Subcutaneous adipose tissue (tissue), 4 donors: ENCODE measurements around the gene HRH2. TPM values are rescaled to one million over a fixed set of nuclear protein-coding genes. Genes with fewer than 3 reads are reported as not detected.

Experiments used
- total RNA-seq, 4 donors: library from RNA; depleted of rRNA; stranded (reverse); fragments of >200 nt; gene quantifications; one replicate each; pipeline ENCODE4 v1.1.0, GENCODE V29; 2016
- TF ChIP-seq, protein P1 (sequence below): fragments of 450-650 bp; IDR thresholded peaks from one replicate; pipeline ENCODE4 v1.5.1; 2016; ENCODE audit warnings: low read depth, mild to moderate bottlenecking, control low read depth, antibody characterized with exemption, moderate library complexity

Gene HRH2
- total RNA-seq, 4 donors from 2014 or later, result 2.4 to 6.5 (median 5.5) TPM

DNA sequence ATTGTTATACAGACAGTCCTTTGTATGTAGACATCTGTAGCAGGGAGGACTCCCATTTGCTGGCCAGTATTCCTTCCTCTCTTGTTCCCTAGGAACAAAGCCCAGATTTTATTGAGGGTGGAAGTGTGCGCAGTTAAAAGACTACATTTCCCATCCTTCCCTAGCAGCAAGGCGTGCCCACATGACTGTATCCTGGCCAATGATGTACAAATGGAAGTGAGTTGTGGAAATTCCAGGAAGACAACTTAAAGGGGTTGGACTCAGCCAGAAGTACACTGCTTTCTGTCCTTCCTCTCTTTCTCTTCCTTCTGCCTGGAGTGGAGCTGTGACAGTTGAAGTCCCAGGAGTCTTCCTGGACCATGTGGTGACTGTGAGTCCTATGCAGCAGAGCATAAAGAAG lies 89.0 kb downstream of the HRH2 start:
- TF ChIP-seq, protein P1, sequence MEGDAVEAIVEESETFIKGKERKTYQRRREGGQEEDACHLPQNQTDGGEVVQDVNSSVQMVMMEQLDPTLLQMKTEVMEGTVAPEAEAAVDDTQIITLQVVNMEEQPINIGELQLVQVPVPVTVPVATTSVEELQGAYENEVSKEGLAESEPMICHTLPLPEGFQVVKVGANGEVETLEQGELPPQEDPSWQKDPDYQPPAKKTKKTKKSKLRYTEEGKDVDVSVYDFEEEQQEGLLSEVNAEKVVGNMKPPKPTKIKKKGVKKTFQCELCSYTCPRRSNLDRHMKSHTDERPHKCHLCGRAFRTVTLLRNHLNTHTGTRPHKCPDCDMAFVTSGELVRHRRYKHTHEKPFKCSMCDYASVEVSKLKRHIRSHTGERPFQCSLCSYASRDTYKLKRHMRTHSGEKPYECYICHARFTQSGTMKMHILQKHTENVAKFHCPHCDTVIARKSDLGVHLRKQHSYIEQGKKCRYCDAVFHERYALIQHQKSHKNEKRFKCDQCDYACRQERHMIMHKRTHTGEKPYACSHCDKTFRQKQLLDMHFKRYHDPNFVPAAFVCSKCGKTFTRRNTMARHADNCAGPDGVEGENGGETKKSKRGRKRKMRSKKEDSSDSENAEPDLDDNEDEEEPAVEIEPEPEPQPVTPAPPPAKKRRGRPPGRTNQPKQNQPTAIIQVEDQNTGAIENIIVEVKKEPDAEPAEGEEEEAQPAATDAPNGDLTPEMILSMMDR, result no peak

DNA sequence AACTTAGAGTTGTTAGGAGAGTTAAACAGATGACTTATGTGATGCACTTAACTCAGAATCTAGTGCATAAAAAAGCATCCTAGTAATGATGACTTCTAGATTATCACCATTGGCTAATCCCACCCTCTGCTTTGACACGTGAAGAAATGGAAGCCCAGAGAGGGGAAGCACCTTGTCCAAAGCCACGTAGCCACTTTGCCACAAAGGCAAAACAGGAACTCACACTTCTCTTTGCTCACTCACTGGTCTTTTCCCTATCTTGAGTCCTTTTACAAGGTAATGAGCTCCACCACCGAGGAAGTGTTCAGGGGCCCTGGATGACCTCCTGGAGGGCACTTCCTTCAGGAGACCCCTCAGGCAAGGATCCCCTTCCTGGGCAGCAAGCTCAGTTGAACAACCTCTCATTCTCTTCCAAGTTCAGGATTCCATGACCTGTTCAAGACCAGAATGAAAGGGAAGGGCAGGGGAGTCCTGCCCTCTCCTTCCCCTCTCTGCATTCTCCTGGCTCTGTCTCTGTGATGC lies 89.7 kb downstream of the HRH2 start:
- TF ChIP-seq, protein P1, result no peak

DNA sequence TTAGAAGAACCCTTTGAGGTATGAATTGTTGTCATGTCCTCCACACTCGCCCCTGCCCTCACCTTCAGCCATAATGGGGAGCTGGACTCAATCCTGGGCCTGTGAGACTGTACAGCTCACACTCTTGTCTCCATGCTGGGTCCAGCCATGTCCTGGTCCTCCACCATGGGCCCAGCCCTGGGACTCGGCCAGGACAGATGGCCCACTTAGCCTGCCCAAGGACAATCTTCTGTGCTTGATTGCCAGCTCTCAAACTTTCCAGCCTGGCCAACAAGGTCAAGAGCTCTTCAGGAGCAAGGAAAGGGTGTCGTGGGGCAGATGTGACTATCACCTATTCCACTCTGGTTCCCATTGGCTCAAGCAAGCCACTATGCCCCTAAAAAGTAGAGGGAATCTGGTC lies 90.8 kb downstream of the HRH2 start:
- TF ChIP-seq, protein P1, result no peak

DNA sequence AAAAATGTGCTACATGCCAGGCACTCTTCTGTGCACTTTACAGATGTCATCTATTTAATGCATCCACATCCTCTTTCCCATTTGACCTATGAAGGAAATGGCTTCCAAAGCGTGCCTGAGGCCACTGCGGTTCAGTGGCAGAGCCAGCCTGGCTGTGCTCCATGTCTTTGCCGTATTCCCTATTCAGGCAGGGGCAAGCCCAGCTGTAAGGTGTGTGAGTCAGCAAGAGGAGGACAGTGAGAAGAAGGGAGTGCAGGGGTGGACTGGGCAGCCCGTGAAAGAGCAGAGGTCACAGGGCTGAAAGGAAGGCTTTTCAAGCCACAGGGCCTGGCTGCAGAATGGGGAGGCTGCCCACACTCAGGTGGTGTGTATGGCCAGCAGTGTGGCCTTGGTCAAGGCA lies 91.7 kb downstream of the HRH2 start:
- TF ChIP-seq, protein P1, result no peak

DNA sequence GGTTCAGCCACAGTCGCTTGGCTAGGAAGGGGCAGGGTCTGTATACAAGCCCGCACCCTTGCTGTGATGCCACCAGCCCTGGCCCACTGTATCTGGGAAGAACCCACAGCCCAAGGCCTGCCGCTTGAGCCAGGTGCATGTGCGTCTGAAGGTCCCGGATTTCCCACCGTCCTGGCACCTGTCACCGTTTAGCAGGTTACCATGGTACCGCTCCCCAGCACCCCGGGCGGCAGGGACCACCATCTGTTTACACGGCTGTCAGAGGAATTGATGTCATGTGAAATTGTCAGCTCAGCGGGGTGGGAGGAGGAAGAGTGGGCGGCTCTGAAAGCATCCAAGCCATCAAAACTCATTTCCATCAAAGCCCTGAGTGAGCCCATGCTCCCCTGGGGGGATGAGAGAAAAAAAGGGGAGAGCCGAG lies 92.7 kb downstream of the HRH2 start:
- TF ChIP-seq, protein P1, result no peak

DNA sequence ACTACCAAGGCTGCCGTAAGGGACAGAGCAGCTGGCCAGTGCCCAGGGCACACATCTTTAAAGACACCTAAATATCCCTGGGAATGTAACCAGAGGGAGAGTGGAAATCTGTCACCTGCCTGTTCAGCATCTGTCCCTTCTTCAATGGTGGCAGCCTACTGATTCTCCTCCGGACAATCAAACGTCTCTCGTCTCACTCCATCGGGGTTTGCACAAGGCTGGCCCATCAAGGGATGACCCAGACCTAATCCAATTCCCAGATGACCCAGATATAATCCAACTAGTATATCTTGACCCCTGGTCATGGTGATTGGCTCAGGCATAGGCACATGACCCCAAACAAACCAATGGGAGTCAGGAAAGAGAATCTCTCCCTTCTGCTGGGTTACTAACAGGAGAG lies 93.5 kb downstream of the HRH2 start:
- TF ChIP-seq, protein P1, result no peak

DNA sequence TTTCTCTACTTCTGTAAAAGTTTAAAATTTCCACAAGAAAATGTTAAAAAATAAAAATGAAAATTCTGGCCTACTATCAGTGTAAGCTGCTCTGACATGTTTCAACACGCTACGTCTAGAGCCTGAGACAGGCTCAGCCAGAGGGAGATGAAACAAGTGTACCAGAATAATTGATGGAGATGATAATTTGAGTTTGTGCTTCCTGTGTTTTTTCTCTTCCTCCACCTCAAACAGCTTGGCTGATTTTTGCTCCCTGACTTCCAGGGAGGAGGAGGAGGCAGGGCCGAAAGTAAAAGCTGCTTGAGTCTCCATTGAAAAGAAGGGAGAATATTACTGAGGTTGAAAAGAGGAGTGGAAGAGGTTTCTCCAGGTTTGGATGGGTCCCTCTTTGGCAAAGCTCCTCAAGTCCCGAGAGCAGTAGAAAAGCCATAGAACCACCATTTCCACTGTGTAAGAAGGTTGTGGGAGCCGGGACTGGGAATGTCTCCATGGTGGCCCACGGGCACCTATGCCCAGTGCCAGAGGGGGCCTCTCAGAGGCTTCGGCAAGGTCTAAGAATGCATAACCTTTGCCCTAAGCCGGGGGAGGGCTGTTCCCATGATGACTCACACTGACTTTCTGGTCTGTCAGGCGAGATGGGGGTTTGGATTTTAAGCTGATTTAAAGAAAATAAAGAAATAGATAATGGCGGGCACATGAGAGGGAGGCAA lies 95.1 kb downstream of the HRH2 start:
- TF ChIP-seq, protein P1, result no peak
